ENCODE results near the gene NAT8.
"Not testable (repeated sequence)": the region's sequence is repeated elsewhere in the genome, so short reads cannot be mapped to it uniquely, and the experiment has no call there.

NAT8 gene

DNA sequence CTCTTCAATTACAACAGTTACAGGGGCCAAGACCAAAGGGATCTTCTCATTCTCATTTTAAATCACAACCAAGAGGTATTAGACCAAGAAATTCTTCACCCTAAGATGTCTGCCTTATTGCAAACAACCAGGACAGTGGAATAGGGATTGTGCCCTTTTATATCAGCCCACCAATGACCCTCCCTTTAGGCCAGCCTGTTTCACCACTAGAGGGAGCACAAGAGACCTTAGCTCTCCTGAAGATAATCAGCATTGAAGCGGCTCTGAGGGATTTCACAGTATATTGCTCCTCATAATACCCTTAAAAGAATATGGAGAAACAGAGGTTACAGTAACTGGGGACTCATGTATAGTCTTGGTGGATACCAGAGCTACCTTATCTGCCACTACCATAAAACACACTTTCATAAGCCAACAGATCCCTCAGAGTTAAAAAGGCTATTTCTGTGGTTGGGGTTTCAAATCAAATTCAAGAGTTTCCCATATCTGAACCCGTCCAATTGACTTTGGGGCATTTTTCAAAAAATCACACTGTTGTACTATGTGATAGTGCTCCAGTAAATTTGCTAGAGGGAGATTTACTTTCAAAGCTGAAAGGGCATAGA, 11.5 kb downstream of the NAT8 start:
- DNase-seq, result peak in 1 of 2 experiments; percentile 3

GRCh38 chr2:73628493-73628892, 13.7 kb downstream of the NAT8 start:
- not testable (repeated sequence) for DNase-seq

DNA sequence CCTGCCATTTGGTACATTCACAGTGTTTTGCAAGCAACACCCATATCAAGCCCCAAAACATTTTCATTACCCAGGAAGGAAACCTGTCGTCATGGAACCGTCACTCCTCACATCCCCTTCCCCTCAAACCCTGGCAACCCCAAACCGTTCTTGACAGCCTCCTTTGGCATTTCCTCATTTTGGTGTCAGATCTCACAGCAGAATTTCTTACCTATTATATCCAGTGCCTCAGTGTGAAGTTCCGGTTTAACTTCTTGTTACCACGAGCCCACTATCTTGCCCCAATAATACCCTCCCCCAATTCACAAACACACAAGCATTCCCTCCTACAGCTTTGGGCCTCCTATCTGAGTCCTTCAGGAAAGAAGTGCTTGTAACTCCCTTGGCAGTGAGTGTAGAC, 16.0 kb downstream of the NAT8 start:
- not testable (repeated sequence) for DNase-seq

DNA sequence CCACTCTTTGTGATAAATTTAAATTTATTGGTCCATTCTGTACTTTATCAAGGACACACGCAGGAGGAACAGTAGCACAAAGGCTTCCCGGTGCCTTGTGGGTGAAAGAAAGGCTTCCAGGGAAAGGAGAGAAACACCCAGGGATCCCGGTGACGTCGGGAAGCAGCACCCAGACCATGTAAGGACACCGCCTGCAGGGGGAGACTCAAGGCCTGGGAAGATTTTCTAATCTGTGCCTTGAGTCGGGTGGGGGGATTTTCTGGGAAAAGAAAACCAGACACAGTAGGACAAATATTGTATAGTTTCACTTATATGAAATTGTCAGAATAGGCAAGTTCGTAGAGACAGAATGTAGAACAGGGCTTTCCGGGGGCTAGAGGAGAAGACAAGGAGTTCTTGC, 17.6 kb downstream of the NAT8 start:
- not testable (repeated sequence) for DNase-seq

- DNase-seq, result not testable (repeated sequence)
These were observed 18.2 kb downstream of the NAT8 start for GRCh38 chr2:73624036-73624435.

- not testable (repeated sequence) for DNase-seq
These were observed 22.3 kb downstream of the NAT8 start for GRCh38 chr2:73619925-73620324.

DNA sequence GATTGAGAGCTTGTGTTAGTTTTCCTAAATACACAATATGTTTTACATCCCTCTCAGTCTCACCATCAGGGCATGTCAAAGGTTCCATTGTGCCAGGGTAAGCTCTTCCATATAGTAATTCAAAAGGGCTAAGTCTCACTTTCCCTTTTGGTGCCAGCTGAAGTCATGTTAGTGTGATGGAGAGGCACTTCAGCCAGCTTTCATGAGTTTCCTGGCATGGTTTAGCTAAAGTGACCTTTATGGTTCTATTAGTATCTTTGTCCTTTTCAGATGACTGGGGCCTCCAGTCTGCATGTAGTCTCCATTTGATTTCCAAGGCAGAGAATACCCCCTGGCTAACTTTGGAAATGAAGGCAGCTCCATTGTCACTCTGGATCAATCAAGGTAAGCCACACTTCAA, 27.2 kb downstream of the NAT8 start:
- DNase-seq, result no peak

- no peak for DNase-seq
These were observed 28.1 kb downstream of the NAT8 start for GRCh38 chr2:73614105-73614504.

DNA sequence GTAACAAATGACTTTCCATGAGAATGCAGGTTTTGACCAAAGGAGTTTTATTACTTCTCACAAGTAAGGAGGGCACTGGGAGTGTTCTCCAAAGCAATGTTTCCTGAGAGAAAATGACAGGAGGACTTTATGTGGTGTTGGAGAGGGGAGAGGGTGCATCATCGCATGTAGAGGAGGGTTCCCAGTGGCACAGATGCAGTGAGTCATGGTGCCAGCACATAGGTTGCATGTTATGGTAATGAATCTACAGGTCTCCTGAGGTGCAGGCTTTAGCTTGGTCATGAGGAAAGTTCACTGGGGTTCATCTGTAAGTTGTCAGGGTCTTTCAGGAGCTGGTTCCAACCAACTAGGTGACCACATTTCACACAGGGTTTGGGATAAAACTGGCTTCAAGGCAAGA, 30.4 kb downstream of the NAT8 start:
- no peak for DNase-seq

DNA sequence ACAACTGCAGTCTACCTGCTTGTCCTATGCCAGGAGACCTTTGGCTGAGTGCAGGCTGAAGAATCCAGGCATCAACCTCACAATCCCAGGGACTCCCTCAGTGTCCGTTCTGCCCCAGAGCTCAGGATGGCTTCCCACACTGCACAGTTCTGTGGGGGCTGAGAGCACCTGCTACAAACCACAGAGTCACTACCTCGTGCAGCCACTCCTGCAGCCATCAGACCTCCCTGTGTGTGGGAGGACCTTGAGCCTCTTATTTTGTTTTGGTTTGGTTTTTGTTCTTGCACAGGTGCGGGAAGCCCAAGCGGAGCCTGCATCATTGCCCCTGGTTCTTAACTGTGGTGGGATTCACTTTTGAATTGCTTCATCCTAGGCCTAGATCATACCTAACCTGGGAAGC, 31.0 kb downstream of the NAT8 start:
- DNase-seq, result no peak

DNA sequence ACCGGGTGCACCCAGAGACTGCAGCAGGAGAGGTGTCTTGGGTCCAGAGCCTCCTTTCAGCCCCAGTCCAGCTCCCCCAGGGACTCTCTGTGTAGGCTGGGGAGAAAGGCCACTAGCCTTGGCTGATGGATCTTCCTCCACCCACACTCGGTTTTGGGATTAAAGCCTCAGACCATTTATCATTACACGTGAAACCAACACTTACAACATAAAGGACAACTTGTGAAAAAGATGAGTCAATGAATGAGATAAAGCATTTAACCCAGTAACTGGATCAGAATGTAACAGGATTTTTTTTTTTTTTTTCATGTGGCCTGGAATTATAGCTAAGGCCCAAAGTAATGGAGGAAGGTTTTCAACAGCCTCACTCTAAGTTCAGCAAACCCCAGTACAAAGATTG, 32.1 kb downstream of the NAT8 start:
- DNase-seq, result no peak

- DNase-seq, result not testable (repeated sequence)
These were observed 37.6 kb downstream of the NAT8 start for GRCh38 chr2:73604589-73604988.

DNA sequence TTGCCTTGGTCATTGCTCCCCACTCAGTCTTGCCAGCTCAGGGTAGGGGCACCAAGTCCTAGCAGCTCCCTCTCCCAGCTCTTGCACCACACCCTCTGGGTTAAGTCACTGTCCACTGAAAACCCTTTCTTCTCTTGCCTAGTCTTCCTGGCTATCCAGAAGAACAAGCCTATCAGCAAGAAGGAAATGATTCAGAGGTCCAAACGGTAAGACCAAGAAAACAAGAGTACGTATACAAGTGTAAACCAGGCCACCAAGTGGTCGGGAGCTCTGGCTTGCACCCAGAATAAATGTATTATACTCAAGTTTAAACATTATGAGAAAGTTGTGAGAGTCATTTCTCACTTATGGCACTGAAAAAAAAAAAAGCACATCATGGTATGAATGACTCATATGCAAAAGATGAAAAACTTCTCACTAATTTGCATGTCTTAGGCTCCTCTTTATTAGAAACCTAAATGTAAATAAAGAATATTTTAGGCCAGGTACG, 39.1 kb downstream of the NAT8 start:
- not testable (repeated sequence) for DNase-seq

- no peak for DNase-seq
These were observed 40.4 kb downstream of the NAT8 start for GRCh38 chr2:73601780-73602179.

DNA sequence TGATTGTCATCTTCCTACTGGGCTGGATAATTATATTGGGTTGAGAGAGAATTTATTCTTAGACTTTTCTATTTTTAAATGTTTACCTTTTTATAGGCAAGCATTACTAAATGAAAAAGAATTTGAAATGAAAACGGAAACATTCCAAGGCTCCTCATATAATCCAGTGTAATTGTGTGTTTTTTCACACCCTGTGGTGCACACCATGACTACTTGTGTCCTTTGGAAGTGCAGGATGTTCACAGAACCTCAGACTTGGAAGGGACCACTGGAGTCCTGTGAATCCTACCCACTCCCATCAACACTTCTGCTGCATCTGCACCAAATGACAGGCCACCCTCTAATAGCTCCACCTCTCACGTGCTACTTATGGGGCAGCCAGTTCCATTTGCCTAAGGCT, 48.0 kb downstream of the NAT8 start:
- DNase-seq, result no peak

- no peak for DNase-seq
These were observed 48.5 kb downstream of the NAT8 start for GRCh38 chr2:73593680-73594079.

All from NCI-H446 (cell line).